Osteoblast (primary cell): ENCODE data around the gene NRARP. TPM values are rescaled to one million over a fixed set of nuclear protein-coding genes. Genes with fewer than 3 reads are reported as not detected.

Experiments
- DNase-seq: peaks from one replicate; pipeline ENCODE4 v3.0.0; 2011; ENCODE audit warnings: low spot score, mixed read lengths; ENCODE audit not compliant: insufficient read length; ENCODE audit errors: missing footprints
- H2AFZ ChIP-seq: 2 replicates; pipeline ENCODE4 v1.6.0; 2011; ENCODE audit warnings: mild to moderate bottlenecking, low read length
- H3K27ac ChIP-seq: 2 replicates; pipeline ENCODE4 v1.5.1; 2011; ENCODE audit warnings: mild to moderate bottlenecking, low read depth, low read length, moderate library complexity
- H3K27me3 ChIP-seq: 2 replicates; pipeline ENCODE4 v1.6.0; 2012; ENCODE audit warnings: mild to moderate bottlenecking, control low read depth, inconsistent platforms, low read length, moderate library complexity; ENCODE audit not compliant: insufficient read depth
- H3K36me3 ChIP-seq: 2 replicates; pipeline ENCODE4 v1.5.1; 2011; ENCODE audit warnings: mild to moderate bottlenecking, low read length, control low read depth, moderate library complexity; ENCODE audit not compliant: insufficient read depth
- H3K4me1 ChIP-seq: 2 replicates; pipeline ENCODE4 v1.5.1; 2011; ENCODE audit warnings: mild to moderate bottlenecking, low read length, control low read depth, moderate library complexity; ENCODE audit not compliant: insufficient read depth
- H3K4me2 ChIP-seq: 2 replicates; pipeline ENCODE4 v1.6.0; 2011; ENCODE audit warnings: mild to moderate bottlenecking, low read length; ENCODE audit not compliant: insufficient read depth
- H3K4me3 ChIP-seq: fragments of 200-600 bp; sonication (generic); 3 replicates; pipeline ENCODE4 v1.5.1; 2012; ENCODE audit warnings: mild to moderate bottlenecking, low read length, inconsistent platforms; ENCODE audit not compliant: insufficient read depth
- H3K79me2 ChIP-seq: 2 replicates; pipeline ENCODE4 v1.6.0; 2012; ENCODE audit warnings: mild to moderate bottlenecking, low read length, control low read depth, inconsistent platforms; ENCODE audit not compliant: insufficient read depth
- H3K9me3 ChIP-seq: 2 replicates; pipeline ENCODE4 v1.5.1; 2011; ENCODE audit warnings: low read depth, low read length, control low read depth
- H4K20me1 ChIP-seq: 2 replicates; pipeline ENCODE4 v1.6.0; 2012; ENCODE audit warnings: mild to moderate bottlenecking, low read length, control low read depth; ENCODE audit not compliant: insufficient read depth
- total RNA-seq: library from RNA; depleted of rRNA; stranded (reverse); fragments of >200 nt; gene quantifications from 2 replicates; pipeline ENCODE4 v1.2.3, GENCODE V29; 2012
- TF ChIP-seq, protein P1 (sequence below): IDR thresholded peaks from 2 replicates; pipeline ENCODE4 v1.5.1; 2011; ENCODE audit warnings: mild to moderate bottlenecking, low read depth, low read length, moderate library complexity; ENCODE audit errors: extremely low read depth

NRARP gene
- total RNA-seq, 1 donor: under 0.01 TPM

DNA sequence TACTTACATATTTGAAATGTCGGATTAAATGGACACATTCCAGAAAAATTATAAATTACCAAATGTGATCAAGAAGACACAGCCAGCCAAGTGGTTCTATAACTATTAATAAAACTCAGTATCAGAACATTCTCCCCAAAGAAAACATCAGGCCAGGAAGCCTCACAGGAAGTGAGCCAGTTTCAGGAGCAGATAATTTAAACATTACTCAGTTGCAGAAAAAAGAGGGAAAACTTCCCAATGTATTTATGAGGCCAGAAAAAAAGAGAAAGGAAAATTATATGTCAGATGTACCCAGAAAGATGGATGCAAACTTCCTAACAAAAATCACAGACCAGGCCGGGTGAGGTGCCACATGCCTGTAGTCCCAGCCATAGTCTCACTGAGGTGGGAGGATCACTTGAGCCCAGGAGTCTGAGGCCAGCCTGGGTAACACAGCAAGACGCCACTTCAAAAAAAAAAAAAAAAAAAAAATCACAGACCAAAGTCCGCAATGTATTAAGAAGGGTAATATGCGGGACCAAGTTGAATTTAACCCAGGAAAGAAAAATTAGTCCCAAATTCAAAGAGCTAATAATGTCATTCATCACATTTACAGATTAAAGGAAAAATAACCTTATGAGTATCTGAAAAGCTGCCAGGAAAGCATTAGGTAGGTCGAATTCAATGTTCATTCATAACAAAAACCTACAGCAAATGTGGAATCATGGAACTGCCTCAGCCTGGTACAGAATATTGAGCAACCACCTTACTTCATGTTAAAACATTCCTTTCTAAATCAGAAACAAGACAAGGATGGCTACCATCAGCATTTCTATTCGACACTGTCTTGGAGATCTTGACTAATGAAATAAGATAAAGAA lies 37.2 kb upstream of the NRARP start:
- H3K79me2 ChIP-seq: no peaks in the 10 kb centered on the region
- TF ChIP-seq, protein P1, sequence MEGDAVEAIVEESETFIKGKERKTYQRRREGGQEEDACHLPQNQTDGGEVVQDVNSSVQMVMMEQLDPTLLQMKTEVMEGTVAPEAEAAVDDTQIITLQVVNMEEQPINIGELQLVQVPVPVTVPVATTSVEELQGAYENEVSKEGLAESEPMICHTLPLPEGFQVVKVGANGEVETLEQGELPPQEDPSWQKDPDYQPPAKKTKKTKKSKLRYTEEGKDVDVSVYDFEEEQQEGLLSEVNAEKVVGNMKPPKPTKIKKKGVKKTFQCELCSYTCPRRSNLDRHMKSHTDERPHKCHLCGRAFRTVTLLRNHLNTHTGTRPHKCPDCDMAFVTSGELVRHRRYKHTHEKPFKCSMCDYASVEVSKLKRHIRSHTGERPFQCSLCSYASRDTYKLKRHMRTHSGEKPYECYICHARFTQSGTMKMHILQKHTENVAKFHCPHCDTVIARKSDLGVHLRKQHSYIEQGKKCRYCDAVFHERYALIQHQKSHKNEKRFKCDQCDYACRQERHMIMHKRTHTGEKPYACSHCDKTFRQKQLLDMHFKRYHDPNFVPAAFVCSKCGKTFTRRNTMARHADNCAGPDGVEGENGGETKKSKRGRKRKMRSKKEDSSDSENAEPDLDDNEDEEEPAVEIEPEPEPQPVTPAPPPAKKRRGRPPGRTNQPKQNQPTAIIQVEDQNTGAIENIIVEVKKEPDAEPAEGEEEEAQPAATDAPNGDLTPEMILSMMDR: no peak
- DNase-seq: peak; percentile 88
- no peaks in the 10 kb centered on the region for H4K20me1 ChIP-seq
- H3K4me1 ChIP-seq: peaks cover 13% of the 10 kb centered on the region
- no peaks in the 10 kb centered on the region for H3K36me3 ChIP-seq
- no peak overlapping the region for H3K4me3 ChIP-seq
- peak overlapping the region; percentile 14 for H3K27ac ChIP-seq
- no peaks in the 10 kb centered on the region for H3K9me3 ChIP-seq
- H3K27me3 ChIP-seq: no peaks in the 10 kb centered on the region
- H3K4me2 ChIP-seq: no peak overlapping the region
- H2AFZ ChIP-seq: no peak overlapping the region

DNA sequence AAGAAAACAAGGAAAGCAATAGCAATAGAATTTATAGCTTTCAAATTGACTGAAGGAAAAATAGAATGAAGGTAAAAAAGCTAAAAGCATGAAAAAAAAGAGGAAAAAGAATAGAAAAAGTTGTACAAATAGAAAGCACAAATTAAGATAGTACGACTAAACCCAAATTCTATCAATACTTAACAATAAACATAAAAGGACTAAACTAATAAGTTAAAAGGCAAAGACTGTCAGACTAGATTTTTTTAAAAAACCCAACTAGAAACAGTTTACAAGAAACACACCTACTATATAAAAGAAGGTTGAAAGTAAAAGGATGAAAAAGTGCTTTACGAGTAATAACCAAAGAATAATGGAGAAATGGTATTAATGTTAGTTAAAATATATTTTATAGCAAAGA lies 34.7 kb upstream of the NRARP start:
- TF ChIP-seq, protein P1: no peak
- Histone ChIP-seq H3K4me3 (no peak overlapping the region), H3K4me1 (peaks cover 13% of the 10 kb centered on the region)

DNA sequence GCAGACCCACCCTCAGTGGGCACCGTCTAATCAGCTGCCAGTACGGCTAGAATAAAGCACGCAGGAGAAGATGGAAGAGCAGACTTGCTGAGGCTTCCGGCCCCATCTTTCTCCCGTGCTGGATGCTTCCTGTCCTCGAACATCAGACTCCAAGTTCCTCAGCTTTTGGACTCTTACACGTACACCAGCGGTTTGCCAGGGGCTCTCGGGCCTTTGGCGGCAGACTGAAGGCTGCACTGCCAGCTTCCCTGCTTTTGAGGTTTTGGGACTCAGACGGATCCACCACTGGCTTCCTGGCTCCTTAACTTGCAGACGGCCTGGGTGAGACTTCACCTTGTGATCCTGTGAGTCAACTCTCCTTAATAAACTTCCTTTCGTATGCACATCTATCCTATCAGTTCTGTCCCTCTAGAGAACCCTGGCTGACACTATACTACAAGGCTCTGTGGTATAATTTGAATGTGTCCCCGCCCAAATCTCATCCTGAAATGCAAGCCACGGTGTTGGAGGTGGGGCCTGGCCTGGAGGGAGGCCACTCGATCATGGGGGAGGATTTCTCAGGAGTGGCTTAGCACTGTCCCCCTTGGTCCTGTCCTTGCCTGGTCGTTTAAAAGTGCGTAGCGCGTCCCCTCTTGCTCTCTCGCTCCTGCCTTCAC lies 31.1 kb upstream of the NRARP start:
- Histone ChIP-seq H3K36me3 (no peaks in the 10 kb centered on the region), H3K4me3 (no peak overlapping the region), H2AFZ (no peak overlapping the region), H3K4me2 (no peak overlapping the region), H3K27ac (no peak overlapping the region), H3K79me2 (no peaks in the 10 kb centered on the region), H3K4me1 (no peaks in the 10 kb centered on the region), H3K27me3 (no peaks in the 10 kb centered on the region), H4K20me1 (no peaks in the 10 kb centered on the region), H3K9me3 (no peaks in the 10 kb centered on the region)
- DNase-seq: no peak
- TF ChIP-seq, protein P1: no peak

More for the DNA sequence above, 34.7 kb upstream of the NRARP start:
- no peaks in the 10 kb centered on the region for H3K79me2 ChIP-seq
- H3K9me3 ChIP-seq: no peaks in the 10 kb centered on the region
- H2AFZ ChIP-seq: no peak overlapping the region
- H4K20me1 ChIP-seq: no peaks in the 10 kb centered on the region
- no peaks in the 10 kb centered on the region for H3K27me3 ChIP-seq
- no peak overlapping the region for H3K4me2 ChIP-seq
- no peak overlapping the region for H3K27ac ChIP-seq
- H3K36me3 ChIP-seq: no peaks in the 10 kb centered on the region
- no peak for DNase-seq

DNA sequence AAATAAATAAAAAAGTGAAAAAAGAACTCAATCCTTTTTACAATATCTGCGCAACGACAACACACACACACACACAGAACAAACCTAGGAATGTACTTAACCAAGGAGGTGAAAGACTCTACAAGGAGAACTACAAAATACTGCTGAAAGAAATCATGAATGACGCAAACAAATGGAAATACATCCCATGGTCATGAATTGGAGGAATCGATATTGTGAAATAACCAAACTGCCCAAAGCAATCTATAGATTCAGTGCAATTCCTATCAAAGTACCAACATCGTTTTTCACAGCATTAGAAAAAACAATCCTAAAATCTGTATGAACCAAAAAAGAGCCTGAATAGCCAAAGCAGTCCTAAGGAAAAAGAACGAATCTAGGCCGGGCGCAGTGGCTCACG lies 29.9 kb upstream of the NRARP start:
- Histone ChIP-seq H3K27me3 (no peaks in the 10 kb centered on the region), H3K36me3 (no peaks in the 10 kb centered on the region), H3K79me2 (no peaks in the 10 kb centered on the region), H4K20me1 (no peaks in the 10 kb centered on the region), H3K4me3 (no peak overlapping the region), H3K4me1 (no peaks in the 10 kb centered on the region), H3K27ac (no peak overlapping the region), H3K9me3 (no peaks in the 10 kb centered on the region), H3K4me2 (no peak overlapping the region), H2AFZ (no peak overlapping the region)
- TF ChIP-seq, protein P1: no peak
- no peak for DNase-seq
